Glutamatergic neuron (in vitro differentiated cells): Measurements from ENCODE around the gene CBLC. TPM values are rescaled to one million over a fixed set of nuclear protein-coding genes. Genes with fewer than 3 reads are reported as not detected.

Experiments used
- DNase-seq: peaks from one replicate; pipeline ENCODE4 v3.0.0; 2022
- H3K27ac Mint-ChIP-seq: one replicate; pipeline ENCODE4 v1.8.0; 2020; ENCODE audit warnings: mild to moderate bottlenecking, mixed read lengths, inconsistent platforms; ENCODE audit not compliant: unreplicated experiment
- H3K27me3 Mint-ChIP-seq: one replicate; pipeline ENCODE4 v1.8.0; 2020; ENCODE audit warnings: mild to moderate bottlenecking, moderate library complexity, mixed read lengths, inconsistent platforms; ENCODE audit not compliant: unreplicated experiment
- H3K36me3 Mint-ChIP-seq: one replicate; pipeline ENCODE4 v1.8.0; 2020; ENCODE audit warnings: mild to moderate bottlenecking, mixed read lengths, inconsistent platforms; ENCODE audit not compliant: unreplicated experiment
- H3K4me1 Mint-ChIP-seq: one replicate; pipeline ENCODE4 v1.8.0; 2020; ENCODE audit warnings: mild to moderate bottlenecking, low read depth, mixed read lengths, inconsistent platforms; ENCODE audit not compliant: unreplicated experiment
- H3K4me3 Mint-ChIP-seq: one replicate; pipeline ENCODE4 v1.8.0; 2020; ENCODE audit warnings: mild to moderate bottlenecking, mixed read lengths, inconsistent platforms; ENCODE audit not compliant: unreplicated experiment
- H3K9me3 Mint-ChIP-seq: one replicate; pipeline ENCODE4 v1.8.0; 2020; ENCODE audit warnings: mild to moderate bottlenecking, moderate library complexity, mixed read lengths, inconsistent platforms; ENCODE audit not compliant: unreplicated experiment
- total RNA-seq: library from RNA; stranded (reverse); fragmentation: NEBNext Ultra II Directional; extraction: Animal tissue kit (Norgen Biotek cat#: 25700); gene quantifications from one replicate; pipeline ENCODE4 v1.2.1, GENCODE V29; 2021; ENCODE audit not compliant: unreplicated experiment
- TF ChIP-seq, protein P1 (sequence below): fragments of 200-600 bp; sonication (generic); IDR thresholded peaks from one replicate; pipeline ENCODE4 v1.5.0; 2021; ENCODE audit not compliant: partially characterized antibody, unreplicated experiment

The CBLC gene
- total RNA-seq, 1 donor from 2014 or later, result not detected

DNA sequence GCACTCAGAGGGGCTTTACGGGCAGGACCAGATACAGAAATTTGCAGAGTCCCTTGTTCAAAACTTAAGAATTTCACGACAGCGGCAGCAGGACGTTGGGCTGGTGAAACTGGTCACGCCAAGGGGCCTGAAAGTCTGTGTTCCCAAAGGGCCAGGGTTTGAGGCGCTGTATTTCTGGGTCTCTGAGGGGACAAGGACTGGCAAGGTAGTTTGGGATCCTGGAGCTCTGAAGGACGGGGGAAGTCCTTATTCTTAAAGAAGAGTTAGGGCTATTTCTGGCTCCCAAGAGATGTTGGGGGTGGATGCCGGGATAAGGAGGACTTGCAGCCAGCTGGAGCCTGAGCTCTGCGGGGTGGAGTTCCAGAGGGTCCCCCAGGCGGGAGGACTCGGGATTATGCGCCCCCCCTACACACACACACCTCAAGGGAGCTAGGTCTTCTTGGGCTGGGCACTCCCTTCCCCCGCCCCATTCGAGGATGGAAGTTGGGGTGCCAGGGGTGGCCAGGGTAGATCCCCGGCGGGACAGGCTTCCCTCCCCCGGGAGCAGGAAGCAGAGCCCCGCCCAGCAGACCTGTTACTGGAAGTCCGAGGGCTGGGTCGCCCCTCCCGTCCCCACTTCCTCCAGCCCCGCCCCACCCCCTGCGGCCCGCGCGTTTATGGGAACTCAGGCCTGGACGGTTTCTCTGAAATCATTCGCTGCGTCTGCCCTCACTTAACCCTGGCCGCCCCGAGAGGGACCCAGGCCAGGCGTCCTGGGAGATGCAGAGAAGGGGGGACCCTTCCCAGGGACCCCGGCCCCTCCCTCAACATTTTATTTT, 23.5 kb upstream of the CBLC start:
- peaks cover 13% of the 10 kb centered on the region for H3K27me3 Mint-ChIP-seq
- H3K4me1 Mint-ChIP-seq, result peaks cover 9% of the 10 kb centered on the region
- no peak overlapping the region for H3K27ac Mint-ChIP-seq
- DNase-seq, result no peak
- no peaks in the 10 kb centered on the region for H3K36me3 Mint-ChIP-seq
- H3K9me3 Mint-ChIP-seq, result peaks cover 3% of the 10 kb centered on the region
- peak overlapping the region; percentile 76 for H3K4me3 Mint-ChIP-seq
- TF ChIP-seq, protein P1, sequence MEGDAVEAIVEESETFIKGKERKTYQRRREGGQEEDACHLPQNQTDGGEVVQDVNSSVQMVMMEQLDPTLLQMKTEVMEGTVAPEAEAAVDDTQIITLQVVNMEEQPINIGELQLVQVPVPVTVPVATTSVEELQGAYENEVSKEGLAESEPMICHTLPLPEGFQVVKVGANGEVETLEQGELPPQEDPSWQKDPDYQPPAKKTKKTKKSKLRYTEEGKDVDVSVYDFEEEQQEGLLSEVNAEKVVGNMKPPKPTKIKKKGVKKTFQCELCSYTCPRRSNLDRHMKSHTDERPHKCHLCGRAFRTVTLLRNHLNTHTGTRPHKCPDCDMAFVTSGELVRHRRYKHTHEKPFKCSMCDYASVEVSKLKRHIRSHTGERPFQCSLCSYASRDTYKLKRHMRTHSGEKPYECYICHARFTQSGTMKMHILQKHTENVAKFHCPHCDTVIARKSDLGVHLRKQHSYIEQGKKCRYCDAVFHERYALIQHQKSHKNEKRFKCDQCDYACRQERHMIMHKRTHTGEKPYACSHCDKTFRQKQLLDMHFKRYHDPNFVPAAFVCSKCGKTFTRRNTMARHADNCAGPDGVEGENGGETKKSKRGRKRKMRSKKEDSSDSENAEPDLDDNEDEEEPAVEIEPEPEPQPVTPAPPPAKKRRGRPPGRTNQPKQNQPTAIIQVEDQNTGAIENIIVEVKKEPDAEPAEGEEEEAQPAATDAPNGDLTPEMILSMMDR, result no peak

DNA sequence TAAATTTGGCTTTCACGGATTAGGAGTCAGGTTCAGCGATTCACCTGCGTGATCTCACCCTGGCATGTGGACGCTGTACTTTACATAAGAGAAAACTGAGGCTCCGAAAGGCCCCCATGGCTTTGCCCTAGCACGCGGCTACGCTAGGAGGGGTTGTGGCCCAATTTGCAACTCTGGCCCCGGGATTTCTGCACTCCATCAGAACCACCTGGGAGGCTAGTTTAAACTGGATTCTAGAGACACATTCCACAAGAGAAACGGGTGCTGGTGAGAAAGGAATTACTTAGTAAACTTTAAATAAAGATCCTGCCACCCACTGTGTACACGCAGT, 23.0 kb upstream of the CBLC start:
- TF ChIP-seq, protein P1, result no peak
- H3K4me1 Mint-ChIP-seq, result peaks cover 9% of the 10 kb centered on the region
- DNase-seq, result no peak
- H3K4me3 Mint-ChIP-seq, result peak overlapping the region; percentile 76
- peaks cover 4% of the 10 kb centered on the region for H3K9me3 Mint-ChIP-seq
- no peaks in the 10 kb centered on the region for H3K36me3 Mint-ChIP-seq
- H3K27ac Mint-ChIP-seq, result no peak overlapping the region
- peaks cover 14% of the 10 kb centered on the region for H3K27me3 Mint-ChIP-seq

DNA sequence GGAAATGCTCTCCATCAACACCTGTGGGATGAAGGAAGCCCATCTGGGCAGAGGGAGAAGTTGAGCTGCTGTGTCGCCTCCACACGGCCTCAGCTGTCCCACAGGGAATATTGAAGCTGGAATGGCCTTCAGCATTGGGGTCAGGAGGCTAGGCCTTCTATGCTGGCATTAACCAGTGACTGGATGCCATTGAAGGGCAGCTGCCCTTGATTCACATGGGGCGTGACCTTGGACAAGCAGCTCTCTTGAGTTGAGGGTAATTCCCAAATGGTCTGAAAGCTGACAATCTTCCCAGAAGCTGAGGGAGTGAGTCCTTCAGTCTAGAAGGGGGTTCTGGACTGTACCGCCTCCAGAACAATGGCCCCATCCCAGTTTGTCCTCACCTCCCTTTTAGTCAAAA, 22.5 kb upstream of the CBLC start:
- H3K27ac Mint-ChIP-seq, result no peak overlapping the region
- peak overlapping the region; percentile 76 for H3K4me3 Mint-ChIP-seq
- peaks cover 6% of the 10 kb centered on the region for H3K9me3 Mint-ChIP-seq
- TF ChIP-seq, protein P1, result no peak
- peaks cover 13% of the 10 kb centered on the region for H3K27me3 Mint-ChIP-seq
- peaks cover 9% of the 10 kb centered on the region for H3K4me1 Mint-ChIP-seq
- no peak for DNase-seq
- H3K36me3 Mint-ChIP-seq, result no peaks in the 10 kb centered on the region

DNA sequence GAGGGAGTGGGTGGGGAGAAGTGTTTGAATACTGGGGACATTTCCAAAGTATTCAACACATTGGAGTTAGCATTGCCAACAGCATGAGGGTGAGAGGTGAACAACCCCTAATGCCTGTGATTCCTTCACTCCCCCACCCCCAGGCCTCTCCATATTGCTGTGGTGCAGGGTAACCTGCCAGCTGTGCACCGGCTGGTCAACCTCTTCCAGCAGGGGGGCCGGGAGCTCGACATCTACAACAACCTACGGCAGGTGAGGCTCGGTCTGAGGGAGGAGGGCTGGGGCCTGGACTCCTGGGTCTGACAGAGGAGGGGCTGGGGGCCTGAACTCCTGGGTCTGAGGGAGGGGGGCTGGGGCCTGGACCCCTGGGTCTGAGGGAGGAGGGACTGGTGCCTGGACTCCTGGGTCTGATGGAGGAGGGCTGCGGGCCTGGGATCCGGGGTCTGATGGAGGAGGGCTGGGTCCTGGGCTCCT, 21.6 kb upstream of the CBLC start:
- peaks cover 14% of the 10 kb centered on the region for H3K27me3 Mint-ChIP-seq

More for the DNA sequence above, 21.6 kb upstream of the CBLC start:
- H3K27ac Mint-ChIP-seq, result no peak overlapping the region
- DNase-seq, result no peak
- TF ChIP-seq, protein P1, result no peak
- H3K4me3 Mint-ChIP-seq, result no peak overlapping the region
- peaks cover 6% of the 10 kb centered on the region for H3K9me3 Mint-ChIP-seq
- no peaks in the 10 kb centered on the region for H3K36me3 Mint-ChIP-seq
- H3K4me1 Mint-ChIP-seq, result peaks cover 9% of the 10 kb centered on the region
